ENCODE results near the gene PLEKHA6. TPM values are rescaled to one million over a fixed set of nuclear protein-coding genes. Genes with fewer than 3 reads are reported as not detected.

Gene PLEKHA6
- total and polyA plus RNA-seq, 8 donors: 5.1 to 24.4 (median 16.1) TPM

GRCh38 chr1:204345438-204345841, 14.3 kb downstream of the PLEKHA6 start:
- no peaks in the 10 kb centered on the region for H3K36me3 ChIP-seq
- intact Hi-C loops (cut with DNase I): no loop called here
- ATAC-seq (peak; percentile 54), DNase-seq (no peak)
- no peak overlapping the region for H3K27ac ChIP-seq
- H3K27me3 ChIP-seq: no peaks in the 10 kb centered on the region
- no peaks in the 10 kb centered on the region for H3K9me3 ChIP-seq
- peaks cover 0 to 5% of the 10 kb centered on the region in 2 donors for H3K4me1 ChIP-seq
- no peak overlapping the region for H3K4me3 ChIP-seq
- TF ChIP-seq CTCF (IDR thresholded peaks at IDR 0.05): no peak

- Histone ChIP-seq H3K9me3 (no peaks in the 10 kb centered on the region), H3K4me3 (no peak overlapping the region), H3K4me1 (peaks cover 0 to 5% of the 10 kb centered on the region in 2 donors), H3K36me3 (no peaks in the 10 kb centered on the region), H3K27me3 (no peaks in the 10 kb centered on the region), H3K27ac (no peak overlapping the region)
- DNase-seq (no peak), ATAC-seq (no peak)
- TF ChIP-seq CTCF (IDR thresholded peaks at IDR 0.05): no peak
- intact Hi-C loops (cut with DNase I): no loop called here
Observed at GRCh38 chr1:204344665-204345355, 14.9 kb downstream of the PLEKHA6 start.

- intact Hi-C loops (cut with DNase I): no loop called here
- Histone ChIP-seq H3K27me3 (no peaks in the 10 kb centered on the region), H3K4me1 (peaks cover 0 to 3% of the 10 kb centered on the region in 2 donors), H3K36me3 (no peaks in the 10 kb centered on the region), H3K9me3 (no peaks in the 10 kb centered on the region), H3K27ac (no peak overlapping the region), H3K4me3 (no peak overlapping the region)
- DNase-seq (no peak), ATAC-seq (no peak)
- TF ChIP-seq CTCF (IDR thresholded peaks at IDR 0.05): no peak
Observed at GRCh38 chr1:204343802-204344201, 15.9 kb downstream of the PLEKHA6 start.

GRCh38 chr1:204343247-204343646, 16.5 kb downstream of the PLEKHA6 start:
- no peak for DNase-seq
- intact Hi-C loops (cut with DNase I): no loop called here
- ATAC-seq: no peak
- no peak overlapping the region for H3K4me3 ChIP-seq
- no peak for TF ChIP-seq CTCF (IDR thresholded peaks at IDR 0.05)
- H3K27me3 ChIP-seq: no peaks in the 10 kb centered on the region
- H3K9me3 ChIP-seq: no peaks in the 10 kb centered on the region
- H3K27ac ChIP-seq: no peak overlapping the region
- H3K4me1 ChIP-seq: no peaks in the 10 kb centered on the region
- H3K36me3 ChIP-seq: no peaks in the 10 kb centered on the region

- no peak overlapping the region for H3K4me3 ChIP-seq
- ATAC-seq: no peak
- H3K36me3 ChIP-seq: no peaks in the 10 kb centered on the region
- intact Hi-C loops (cut with DNase I): no loop called here
- no peak for DNase-seq
- H3K4me1 ChIP-seq: no peaks in the 10 kb centered on the region
- TF ChIP-seq CTCF (IDR thresholded peaks at IDR 0.05): no peak
- H3K9me3 ChIP-seq: no peaks in the 10 kb centered on the region
- H3K27me3 ChIP-seq: no peaks in the 10 kb centered on the region
- H3K27ac ChIP-seq: no peak overlapping the region
Observed at GRCh38 chr1:204342310-204342709, 17.4 kb downstream of the PLEKHA6 start.
